Regular cardiac myocyte (primary cell): ENCODE measurements around the gene GASK1B. TPM values are rescaled to one million over a fixed set of nuclear protein-coding genes. Genes with fewer than 3 reads are reported as not detected.

Experiments used
- total RNA-seq: library from RNA; depleted of rRNA; stranded (reverse); fragments of >200 nt; gene quantifications from 2 replicates; pipeline ENCODE4 v1.2.3, GENCODE V29; 2014

GASK1B gene
- total RNA-seq, result 33.0 and 81.7 TPM in 2 replicates

GRCh38 chr4:158172261-158173258 lies at the start of gene GASK1B:
Gene GASK1B, minus strand, starts transcription at chr4:158173025. Its CDS starts 1,650 bp downstream, at chr4:158171375.

DNA sequence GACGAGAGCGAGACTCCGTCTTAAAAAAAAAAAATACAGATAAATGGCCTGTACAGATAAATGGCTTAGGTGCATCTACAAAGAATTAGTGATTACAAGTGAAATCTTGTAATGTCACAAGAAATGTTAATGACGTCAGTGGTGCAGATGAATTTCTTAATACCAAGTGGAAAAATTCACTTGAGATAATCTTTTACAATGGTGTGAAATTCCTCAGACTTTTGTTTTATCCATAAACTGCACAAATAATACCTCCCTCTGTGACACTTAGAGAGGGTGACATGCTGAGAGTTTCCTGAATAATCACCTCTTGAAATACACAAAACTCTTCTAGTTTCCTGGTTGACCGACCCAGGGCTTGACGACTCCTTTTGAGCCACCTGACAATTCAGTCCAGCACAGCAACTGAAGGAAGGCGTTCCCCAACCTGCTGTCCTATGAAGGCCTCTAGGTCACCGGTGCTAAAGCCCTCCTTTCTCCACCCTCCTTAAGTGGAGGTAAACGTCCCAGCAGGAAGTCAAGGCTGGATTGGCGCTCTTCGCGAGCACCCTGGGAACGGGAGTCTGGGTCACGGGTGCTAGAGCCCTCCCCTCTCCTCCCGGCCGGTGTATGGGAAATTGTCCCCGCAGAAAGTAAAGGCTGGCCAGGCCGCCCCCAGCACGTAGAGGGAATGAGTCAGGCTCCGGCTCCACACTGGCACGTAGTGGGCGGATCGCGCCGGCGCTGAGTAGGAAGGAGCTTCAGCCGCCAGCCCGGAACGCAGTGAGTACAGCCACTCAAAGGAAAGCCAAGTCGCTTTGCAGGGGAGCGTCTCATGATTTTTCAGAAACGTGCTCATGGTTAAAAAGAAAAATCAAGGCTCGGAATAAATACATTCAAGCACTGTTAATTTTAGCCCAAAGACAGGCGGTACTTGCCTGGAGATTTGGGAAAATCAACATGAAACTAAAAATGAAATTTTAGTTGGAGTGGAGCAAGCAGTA lies 37.3 kb upstream of the GASK1B start, which contains the start of gene TMEM144:
TMEM144 (plus strand) TSS at position 662 of the 983 bp plus-strand sequence. CDS start 2,182 bp downstream, outside the sequence.

Other genes with a start within 250 kb of the GASK1B start
- 5.2 and 9.9 TPM in 2 replicates for gene TMEM144, start 37.5 kb upstream of the GASK1B start, total RNA-seq